ENCODE results near the gene SARDH.
"Not testable (repeated sequence)": the region's sequence is repeated elsewhere in the genome, so short reads cannot be mapped to it uniquely, and the experiment has no call there.

SARDH gene

GRCh38 chr9:133759146-133759900 is 21.2 kb upstream of the SARDH start:
- DNase-seq: no peak

GRCh38 chr9:133758228-133758627 is 20.1 kb upstream of the SARDH start:
- DNase-seq: no peak

GRCh38 chr9:133754688-133755227 is 16.6 kb upstream of the SARDH start:
- DNase-seq: no peak

GRCh38 chr9:133754187-133754586 is 16.0 kb upstream of the SARDH start:
- no peak for DNase-seq

GRCh38 chr9:133752739-133753446 is 14.7 kb upstream of the SARDH start:
- DNase-seq: no peak

- DNase-seq: no peak
Observed at GRCh38 chr9:133750982-133751649, 13.0 kb upstream of the SARDH start.

GRCh38 chr9:133747309-133747708 is 9.2 kb upstream of the SARDH start:
- no peak for DNase-seq

- DNase-seq: not testable (repeated sequence)
Observed at GRCh38 chr9:133744528-133744927, 6.4 kb upstream of the SARDH start.

- DNase-seq: peak; percentile 77
Observed at GRCh38 chr9:133742849-133743444, 4.8 kb upstream of the SARDH start.

GRCh38 chr9:133742251-133742650 is 4.1 kb upstream of the SARDH start:
- no peak for DNase-seq

GRCh38 chr9:133741716-133742115 is 3.6 kb upstream of the SARDH start:
- DNase-seq: no peak

- DNase-seq: no peak
Observed at GRCh38 chr9:133740911-133741310, 2.8 kb upstream of the SARDH start.

GRCh38 chr9:133739408-133740280 is 1.5 kb upstream of the SARDH start:
- DNase-seq: no peak

GRCh38 chr9:133738640-133739225 is 581 bp upstream of the SARDH start:
- DNase-seq: no peak

- DNase-seq: peak; percentile 91
Observed at GRCh38 chr9:133737071-133737773, 930 bp downstream of the SARDH start.

GRCh38 chr9:133735931-133736330 is 2.2 kb downstream of the SARDH start:
- no peak for DNase-seq

GRCh38 chr9:133735415-133735775 is 2.8 kb downstream of the SARDH start:
- no peak for DNase-seq

GRCh38 chr9:133734590-133735414 is 3.4 kb downstream of the SARDH start:
- DNase-seq: no peak

GRCh38 chr9:133733796-133734533 is 4.2 kb downstream of the SARDH start:
- no peak for DNase-seq

GRCh38 chr9:133733421-133733795 is 4.7 kb downstream of the SARDH start:
- DNase-seq: no peak
